Fibroblast of mammary gland (primary cell): ENCODE data around the gene PHF20.

ENCODE experiments used
- DNase-seq: peaks from one replicate; pipeline ENCODE4 v3.0.0-alpha.2; 2010; ENCODE audit warnings: low read depth
- H3K4me3 ChIP-seq: 2 replicates; pipeline ENCODE4 v1.5.1; 2011; ENCODE audit warnings: low read depth, mild to moderate bottlenecking, low read length, moderate library complexity; ENCODE audit not compliant: control insufficient read depth
- TF ChIP-seq, protein P1 (sequence below): conservative IDR thresholded peaks from 2 replicates; pipeline ENCODE4 v1.5.1; 2011; ENCODE audit warnings: low read depth, low read length, inconsistent platforms; ENCODE audit not compliant: control insufficient read depth, insufficient read depth

Gene PHF20

DNA sequence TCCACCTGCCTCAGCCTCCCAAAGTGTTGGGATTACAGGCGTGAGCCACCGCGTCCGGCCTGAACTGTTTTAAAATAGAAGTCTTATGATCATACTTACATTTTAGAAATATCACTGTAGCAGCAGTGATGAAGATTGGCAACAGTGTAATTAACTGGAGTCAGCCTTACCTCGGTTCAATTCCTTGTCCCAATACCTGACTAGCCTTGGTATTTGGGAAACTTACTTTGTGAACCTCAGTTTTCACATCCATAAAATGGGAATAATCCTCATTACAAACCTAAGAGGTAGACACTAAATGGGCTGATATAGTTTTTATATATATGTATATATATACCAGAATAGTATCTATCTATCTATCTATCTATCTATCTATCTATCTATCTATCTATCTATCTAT lies 19.3 kb downstream of the PHF20 start:
- no peak overlapping the region for H3K4me3 ChIP-seq
- TF ChIP-seq, protein P1, sequence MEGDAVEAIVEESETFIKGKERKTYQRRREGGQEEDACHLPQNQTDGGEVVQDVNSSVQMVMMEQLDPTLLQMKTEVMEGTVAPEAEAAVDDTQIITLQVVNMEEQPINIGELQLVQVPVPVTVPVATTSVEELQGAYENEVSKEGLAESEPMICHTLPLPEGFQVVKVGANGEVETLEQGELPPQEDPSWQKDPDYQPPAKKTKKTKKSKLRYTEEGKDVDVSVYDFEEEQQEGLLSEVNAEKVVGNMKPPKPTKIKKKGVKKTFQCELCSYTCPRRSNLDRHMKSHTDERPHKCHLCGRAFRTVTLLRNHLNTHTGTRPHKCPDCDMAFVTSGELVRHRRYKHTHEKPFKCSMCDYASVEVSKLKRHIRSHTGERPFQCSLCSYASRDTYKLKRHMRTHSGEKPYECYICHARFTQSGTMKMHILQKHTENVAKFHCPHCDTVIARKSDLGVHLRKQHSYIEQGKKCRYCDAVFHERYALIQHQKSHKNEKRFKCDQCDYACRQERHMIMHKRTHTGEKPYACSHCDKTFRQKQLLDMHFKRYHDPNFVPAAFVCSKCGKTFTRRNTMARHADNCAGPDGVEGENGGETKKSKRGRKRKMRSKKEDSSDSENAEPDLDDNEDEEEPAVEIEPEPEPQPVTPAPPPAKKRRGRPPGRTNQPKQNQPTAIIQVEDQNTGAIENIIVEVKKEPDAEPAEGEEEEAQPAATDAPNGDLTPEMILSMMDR = no peak
- DNase-seq = no peak

DNA sequence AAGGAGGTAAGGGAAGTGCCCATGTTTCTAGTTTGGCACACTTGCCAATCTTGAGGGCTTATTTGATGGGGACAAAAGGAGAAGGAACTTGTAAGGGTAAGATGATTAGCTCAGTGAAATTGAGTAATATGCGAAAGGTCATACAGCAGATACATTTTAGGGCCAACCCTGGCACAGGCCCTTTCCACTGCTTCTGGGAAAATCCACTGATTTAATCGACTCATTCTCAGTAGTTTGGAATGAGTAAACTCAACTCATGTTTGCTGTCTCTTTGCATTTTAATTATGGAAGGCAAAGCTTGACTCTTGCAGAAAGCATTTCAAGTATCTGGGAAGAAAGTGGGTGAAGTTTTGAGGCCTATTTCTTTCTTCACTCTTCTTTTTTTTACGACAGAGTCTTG lies 20.0 kb downstream of the PHF20 start:
- H3K4me3 ChIP-seq = no peak overlapping the region
- DNase-seq = peak; percentile 88
- TF ChIP-seq, protein P1 = no peak

DNA sequence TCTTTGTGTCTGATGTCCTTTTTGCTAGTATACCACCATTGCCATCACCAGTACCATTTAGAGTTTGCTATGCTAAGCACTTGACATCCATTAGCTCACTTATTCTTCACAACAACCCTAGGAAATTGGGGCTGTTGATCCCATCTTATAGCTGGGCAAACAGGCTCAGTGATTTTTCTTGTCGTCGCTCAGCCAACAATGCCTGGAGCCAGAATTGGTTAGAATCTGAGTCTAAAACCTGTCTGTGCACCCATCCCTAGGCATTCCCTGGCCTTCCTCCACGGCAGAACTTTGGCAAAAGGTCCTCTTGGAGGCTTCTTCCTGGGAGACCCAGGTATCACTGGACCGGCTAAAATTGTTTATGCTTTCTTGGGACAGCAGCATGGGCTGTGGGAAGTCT lies 20.9 kb downstream of the PHF20 start:
- H3K4me3 ChIP-seq = no peak overlapping the region
- TF ChIP-seq, protein P1 = no peak
- no peak for DNase-seq

DNA sequence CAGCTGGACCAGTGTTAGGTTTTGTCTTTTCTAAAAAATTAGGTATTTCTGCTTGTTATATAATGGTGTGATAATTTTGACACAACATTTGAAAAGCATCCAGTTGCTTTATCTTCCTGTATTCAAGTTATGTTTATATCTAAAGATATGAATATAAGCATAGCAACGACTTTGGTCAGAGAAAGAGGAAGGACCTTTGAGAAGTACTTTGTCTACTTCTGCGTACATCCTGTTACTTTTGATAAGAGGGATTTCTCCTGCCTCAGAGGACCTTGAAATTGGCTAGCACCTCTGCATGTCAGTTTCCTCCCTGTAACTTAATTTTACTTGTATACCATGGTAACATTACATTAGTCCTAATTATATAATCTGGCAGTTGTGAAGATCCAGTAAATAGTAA lies 24.8 kb downstream of the PHF20 start:
- TF ChIP-seq, protein P1 = no peak
- no peak for DNase-seq
- no peak overlapping the region for H3K4me3 ChIP-seq

DNA sequence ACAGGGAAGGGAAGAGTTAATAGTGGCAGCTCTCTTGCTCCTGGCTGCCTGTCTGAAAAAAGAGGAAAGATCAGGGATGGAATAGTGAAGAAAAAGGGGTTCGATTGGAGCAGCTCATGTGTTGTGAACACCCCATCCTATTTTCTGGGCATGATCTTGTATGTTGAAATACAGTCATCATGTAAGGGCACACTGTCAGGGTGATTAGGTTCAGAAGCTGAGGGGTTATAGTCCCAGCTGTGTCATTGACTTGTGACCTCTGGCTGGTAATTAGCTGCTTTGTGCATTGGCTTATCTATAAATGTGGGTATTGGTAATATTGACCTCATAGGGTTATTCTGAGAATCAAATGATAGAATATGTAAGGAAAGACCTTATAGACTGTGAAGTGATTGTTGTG lies 30.1 kb downstream of the PHF20 start:
- TF ChIP-seq, protein P1 = no peak
- no peak for DNase-seq
- H3K4me3 ChIP-seq = no peak overlapping the region

DNA sequence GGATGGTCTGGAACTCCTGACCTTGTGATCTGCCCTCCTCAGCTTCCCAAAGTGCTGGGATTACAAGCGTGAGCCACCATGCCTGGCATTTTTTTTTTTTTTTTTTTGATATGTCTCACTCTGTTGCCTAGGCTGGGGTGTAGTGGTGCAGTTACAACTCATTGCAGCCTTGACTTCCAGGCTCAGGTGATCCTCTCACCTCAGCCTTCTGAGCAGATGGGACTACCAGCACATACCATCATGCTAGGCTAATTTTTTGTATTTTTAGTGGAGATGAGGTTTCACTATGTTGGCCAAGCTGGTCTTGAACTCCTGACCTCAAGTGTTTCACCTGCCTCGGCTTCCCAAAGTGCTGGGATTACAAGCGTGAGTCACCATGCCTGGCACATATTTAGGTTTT lies 34.3 kb downstream of the PHF20 start:
- DNase-seq = no peak
- no peak overlapping the region for H3K4me3 ChIP-seq
- TF ChIP-seq, protein P1 = no peak

DNA sequence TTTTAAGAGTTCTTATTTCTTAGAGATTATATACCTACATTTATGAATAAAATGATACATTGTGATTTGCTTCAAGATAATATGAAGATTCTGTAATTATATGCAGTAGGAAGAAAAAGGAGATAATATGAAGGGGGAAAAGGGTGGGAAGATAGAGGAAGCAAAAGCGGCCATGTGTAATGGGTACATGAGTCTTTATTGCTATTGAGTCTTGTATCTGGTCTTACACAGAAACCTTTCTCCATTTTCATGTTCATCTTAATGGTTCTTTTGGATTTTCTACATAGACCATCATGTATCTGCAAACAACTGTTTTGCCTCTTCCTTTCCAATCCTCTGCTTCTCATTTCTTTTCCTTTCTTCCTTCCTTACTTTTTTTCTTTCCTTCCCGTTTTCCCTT lies 36.1 kb downstream of the PHF20 start:
- no peak overlapping the region for H3K4me3 ChIP-seq
- no peak for DNase-seq
- TF ChIP-seq, protein P1 = no peak
